Adipocyte (in vitro differentiated cells): ENCODE results near the gene RRP1B.
A peak's percentile ranks its signal among the peaks of the same experiment; 100 is the strongest.
"Not testable (repeated sequence)": the region's sequence is repeated elsewhere in the genome, so short reads cannot be mapped to it uniquely, and the experiment has no call there.

ENCODE experiments used
- DNase-seq: peaks from one replicate; pipeline ENCODE4 v3.0.0-alpha.2; 2015; ENCODE audit warnings: low read depth
- H3K27me3 ChIP-seq: replicated peaks from 2 replicates; pipeline ENCODE4 v1.7.0; 2013; ENCODE audit warnings: mild to moderate bottlenecking, low read length, moderate library complexity; ENCODE audit not compliant: control insufficient read depth, insufficient read depth
- H3K36me3 ChIP-seq: 2 replicates; pipeline ENCODE4 v1.7.0; 2013; ENCODE audit warnings: low read length, mild to moderate bottlenecking, moderate library complexity; ENCODE audit not compliant: control insufficient read depth, insufficient read depth, severe bottlenecking
- H3K4me1 ChIP-seq: 2 replicates; pipeline ENCODE4 v1.7.0; 2013; ENCODE audit warnings: mild to moderate bottlenecking, low read length, moderate library complexity; ENCODE audit not compliant: control insufficient read depth, insufficient read depth
- H3K4me3 ChIP-seq: 2 replicates; pipeline ENCODE4 v1.7.0; 2013; ENCODE audit warnings: mild to moderate bottlenecking, low read length, moderate library complexity
- H3K9ac ChIP-seq: 2 replicates; pipeline ENCODE4 v1.7.0; 2013; ENCODE audit warnings: mild to moderate bottlenecking, low read length, moderate library complexity
- H3K9me3 ChIP-seq: 2 replicates; pipeline ENCODE4 v1.7.0; 2013; ENCODE audit warnings: mild to moderate bottlenecking, low read length, moderate library complexity; ENCODE audit not compliant: control insufficient read depth

The RRP1B gene

GRCh38 chr21:43692949-43693348 is 33.6 kb downstream of the RRP1B start:
- no peak overlapping the region for H3K4me3 ChIP-seq
- peaks cover 89% of the 10 kb centered on the region for H3K36me3 ChIP-seq
- DNase-seq = no peak
- peaks cover under 1% of the 10 kb centered on the region for H3K9me3 ChIP-seq
- H3K4me1 ChIP-seq = peaks cover 3% of the 10 kb centered on the region
- no peak overlapping the region for H3K9ac ChIP-seq
- no peaks in the 10 kb centered on the region for H3K27me3 ChIP-seq

- Histone ChIP-seq H3K36me3 (peaks cover 79% of the 10 kb centered on the region), H3K27me3 (no peaks in the 10 kb centered on the region), H3K9me3 (peaks cover 3% of the 10 kb centered on the region), H3K4me1 (peaks cover 3% of the 10 kb centered on the region), H3K4me3 (no peak overlapping the region), H3K9ac (no peak overlapping the region)
- DNase-seq = no peak
These were observed 34.6 kb downstream of the RRP1B start for GRCh38 chr21:43693981-43694380.

- H3K36me3 ChIP-seq = peaks cover 73% of the 10 kb centered on the region
- no peak for DNase-seq
- H3K4me1 ChIP-seq = peaks cover 3% of the 10 kb centered on the region
- H3K4me3 ChIP-seq = no peak overlapping the region
- no peaks in the 10 kb centered on the region for H3K27me3 ChIP-seq
- no peak overlapping the region for H3K9ac ChIP-seq
- H3K9me3 ChIP-seq = peaks cover 3% of the 10 kb centered on the region
These were observed 35.2 kb downstream of the RRP1B start for GRCh38 chr21:43694437-43695079.

- no peak overlapping the region for H3K9ac ChIP-seq
- peaks cover 3% of the 10 kb centered on the region for H3K9me3 ChIP-seq
- H3K4me3 ChIP-seq = no peak overlapping the region
- no peak for DNase-seq
- peaks cover 56% of the 10 kb centered on the region for H3K36me3 ChIP-seq
- H3K4me1 ChIP-seq = peaks cover 3% of the 10 kb centered on the region
- H3K27me3 ChIP-seq = no peaks in the 10 kb centered on the region
These were observed 36.9 kb downstream of the RRP1B start for GRCh38 chr21:43696214-43696613.

DNA sequence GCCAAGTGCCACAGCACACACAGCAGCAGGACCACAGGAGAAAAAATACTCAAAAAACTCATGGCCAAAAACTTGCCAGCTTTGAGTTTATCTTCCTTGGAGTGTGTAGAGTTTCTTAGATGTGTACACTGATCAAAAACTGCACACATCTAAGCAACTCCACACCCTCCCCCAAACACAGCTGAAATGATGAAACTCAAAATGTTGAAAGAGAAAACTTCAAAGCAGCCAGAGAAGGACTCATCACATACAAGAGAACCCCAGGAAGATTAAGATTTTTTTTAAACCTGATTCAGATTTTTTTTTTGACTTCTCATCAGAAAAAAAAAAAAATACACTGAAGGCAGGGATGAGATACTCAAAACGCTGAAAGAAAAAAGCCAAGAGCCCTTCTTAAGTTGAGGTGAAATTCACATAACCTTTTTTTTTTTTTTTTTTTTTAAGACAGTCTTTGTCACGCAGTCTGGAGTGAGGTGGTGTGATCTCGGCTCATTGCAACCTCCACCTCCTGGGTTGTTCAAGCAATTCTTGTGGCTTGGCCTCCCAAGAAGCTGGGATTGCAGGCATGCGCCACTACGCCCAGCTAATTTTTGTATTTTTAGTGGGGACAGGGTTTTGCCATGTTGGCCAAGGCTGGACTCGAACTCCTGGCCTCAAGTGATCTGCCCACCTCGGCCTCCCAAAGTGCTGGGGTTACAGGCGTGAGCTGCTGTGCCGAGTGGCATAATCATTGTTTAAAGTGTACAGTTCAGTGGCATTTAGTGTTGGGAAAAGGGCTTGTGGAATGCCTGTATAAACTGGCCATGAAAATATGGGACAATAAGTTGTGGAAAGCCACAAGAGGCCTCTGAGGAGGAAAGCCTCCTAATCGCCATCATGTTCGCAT is 38.6 kb downstream of the RRP1B start:
- H3K9me3 ChIP-seq = peaks cover 3% of the 10 kb centered on the region
- no peak overlapping the region for H3K4me3 ChIP-seq
- peaks cover 13% of the 10 kb centered on the region for H3K4me1 ChIP-seq
- H3K9ac ChIP-seq = no peak overlapping the region
- peak; percentile 18 for DNase-seq
- H3K36me3 ChIP-seq = peaks cover 41% of the 10 kb centered on the region
- no peaks in the 10 kb centered on the region for H3K27me3 ChIP-seq

DNA sequence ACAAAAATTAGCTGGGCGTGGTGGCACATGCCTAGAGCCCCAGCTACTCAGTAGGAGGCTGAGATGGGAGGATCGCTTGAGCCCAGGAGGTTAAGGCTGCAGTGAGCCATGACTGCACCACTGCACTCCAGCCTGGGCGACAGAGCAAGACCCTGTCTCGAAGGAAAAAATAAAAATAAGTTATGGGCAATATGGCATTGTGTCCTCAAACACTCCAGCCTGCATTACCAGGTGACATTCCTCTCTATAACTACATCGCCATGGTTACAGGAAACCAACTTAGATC is 40.1 kb downstream of the RRP1B start:
- H3K9me3 ChIP-seq, H3K9ac ChIP-seq, DNase-seq, H3K4me3 ChIP-seq, H3K27me3 ChIP-seq: not testable (repeated sequence)
- peaks cover 27% of the 10 kb centered on the region for H3K36me3 ChIP-seq
- peaks cover 24% of the 10 kb centered on the region for H3K4me1 ChIP-seq

- Histone ChIP-seq H3K36me3 (peaks cover 20% of the 10 kb centered on the region), H3K9me3 (peaks cover 3% of the 10 kb centered on the region), H3K4me3 (no peak overlapping the region), H3K27me3 (no peaks in the 10 kb centered on the region), H3K9ac (no peak overlapping the region), H3K4me1 (peaks cover 24% of the 10 kb centered on the region)
- DNase-seq = no peak
These were observed 40.7 kb downstream of the RRP1B start for GRCh38 chr21:43699933-43700599.

- H3K36me3 ChIP-seq = no peaks in the 10 kb centered on the region
- peak overlapping the region; percentile 68 for H3K9ac ChIP-seq
- no peak for DNase-seq
- H3K4me3 ChIP-seq = peak overlapping the region; percentile 31
- H3K9me3 ChIP-seq = peaks cover 3% of the 10 kb centered on the region
- H3K27me3 ChIP-seq = no peaks in the 10 kb centered on the region
- H3K4me1 ChIP-seq = peaks cover 24% of the 10 kb centered on the region
These were observed 42.8 kb downstream of the RRP1B start for GRCh38 chr21:43701936-43702784.

- H3K27me3 ChIP-seq = no peaks in the 10 kb centered on the region
- peaks cover 21% of the 10 kb centered on the region for H3K4me1 ChIP-seq
- H3K9me3 ChIP-seq = peaks cover 3% of the 10 kb centered on the region
- peak; percentile 24 for DNase-seq
- H3K36me3 ChIP-seq = no peaks in the 10 kb centered on the region
- peak overlapping the region; percentile 68 for H3K9ac ChIP-seq
- H3K4me3 ChIP-seq = peak overlapping the region; percentile 31
These were observed 43.4 kb downstream of the RRP1B start for GRCh38 chr21:43702785-43703034.

DNA sequence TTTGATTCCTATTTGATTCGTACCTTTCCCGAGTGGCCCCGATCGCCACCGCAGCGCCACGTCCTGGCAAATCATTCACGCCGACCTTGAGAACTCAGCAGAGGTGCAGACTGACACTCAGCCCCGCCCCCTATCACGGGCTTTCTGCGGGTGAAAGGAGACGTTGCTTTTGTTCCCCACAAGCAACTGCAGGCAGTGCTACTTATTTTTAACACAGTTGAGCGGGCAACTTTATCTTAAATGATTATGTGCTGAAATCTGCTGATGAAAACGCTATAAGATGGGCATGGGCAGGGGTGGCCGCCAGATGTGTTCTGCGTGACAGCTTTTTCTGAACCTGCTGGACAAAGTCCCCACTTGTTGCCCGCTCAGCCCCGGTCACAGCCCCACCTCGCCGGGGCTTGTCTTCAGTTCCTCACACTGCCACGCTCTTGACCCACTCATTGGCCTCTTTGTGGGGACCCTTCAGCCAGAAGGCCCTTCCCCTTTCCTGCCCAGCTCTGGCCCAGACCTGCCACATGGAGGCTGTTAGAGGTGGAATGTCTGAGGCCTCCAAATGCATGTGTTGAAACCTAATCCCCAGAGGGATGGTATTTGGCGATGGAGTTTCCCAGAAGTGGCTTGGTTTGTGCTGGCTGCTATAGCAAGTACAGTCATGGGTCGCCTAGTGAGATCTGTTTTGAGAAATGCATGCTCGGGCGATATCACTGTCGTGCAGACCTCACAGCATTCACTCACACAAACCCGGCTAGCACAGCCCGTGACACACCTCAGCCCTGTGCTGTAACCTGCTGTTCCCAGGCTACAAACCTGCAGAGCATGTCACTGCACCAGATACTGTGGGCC is 43.9 kb downstream of the RRP1B start:
- Histone ChIP-seq H3K4me1 (peaks cover 21% of the 10 kb centered on the region), H3K36me3 (no peaks in the 10 kb centered on the region), H3K4me3 (peak overlapping the region; percentile 31), H3K9me3 (no peaks in the 10 kb centered on the region), H3K9ac (peak overlapping the region; percentile 68), H3K27me3 (no peaks in the 10 kb centered on the region)
- DNase-seq = peak; percentile 93
